ENCODE results near the gene RPL27A. TPM values are rescaled to one million over a fixed set of nuclear protein-coding genes. Genes with fewer than 3 reads are reported as not detected.

Gene RPL27A
- total RNA-seq, 4 donors from 2014 or later: 635 to 791 (median 757) TPM

DNA sequence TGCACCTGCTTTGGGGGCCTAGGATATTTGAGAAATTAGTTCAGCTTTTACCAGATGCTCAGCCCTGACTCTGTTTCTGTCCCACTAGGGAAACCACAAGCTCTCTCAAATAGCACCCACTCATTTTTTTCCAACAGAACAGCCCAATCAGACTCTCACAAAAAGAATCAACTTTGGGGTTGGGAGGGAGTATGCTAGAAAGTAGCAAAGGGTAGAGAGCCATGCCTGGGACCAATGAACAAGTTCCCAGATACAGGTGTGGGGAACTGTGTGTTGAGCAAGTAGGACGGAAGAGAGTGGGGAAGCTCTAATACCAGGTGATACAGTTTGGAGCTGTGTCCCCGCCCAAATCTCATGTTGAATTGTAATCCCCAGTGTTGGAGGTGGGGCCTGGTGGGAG, 41.3 kb upstream of the RPL27A start:
- ATAC-seq (ENCODE audit: low FRiP score) (no peak), DNase-seq (ENCODE audit: low spot score) (no peak)
- TF ChIP-seq, protein P1, sequence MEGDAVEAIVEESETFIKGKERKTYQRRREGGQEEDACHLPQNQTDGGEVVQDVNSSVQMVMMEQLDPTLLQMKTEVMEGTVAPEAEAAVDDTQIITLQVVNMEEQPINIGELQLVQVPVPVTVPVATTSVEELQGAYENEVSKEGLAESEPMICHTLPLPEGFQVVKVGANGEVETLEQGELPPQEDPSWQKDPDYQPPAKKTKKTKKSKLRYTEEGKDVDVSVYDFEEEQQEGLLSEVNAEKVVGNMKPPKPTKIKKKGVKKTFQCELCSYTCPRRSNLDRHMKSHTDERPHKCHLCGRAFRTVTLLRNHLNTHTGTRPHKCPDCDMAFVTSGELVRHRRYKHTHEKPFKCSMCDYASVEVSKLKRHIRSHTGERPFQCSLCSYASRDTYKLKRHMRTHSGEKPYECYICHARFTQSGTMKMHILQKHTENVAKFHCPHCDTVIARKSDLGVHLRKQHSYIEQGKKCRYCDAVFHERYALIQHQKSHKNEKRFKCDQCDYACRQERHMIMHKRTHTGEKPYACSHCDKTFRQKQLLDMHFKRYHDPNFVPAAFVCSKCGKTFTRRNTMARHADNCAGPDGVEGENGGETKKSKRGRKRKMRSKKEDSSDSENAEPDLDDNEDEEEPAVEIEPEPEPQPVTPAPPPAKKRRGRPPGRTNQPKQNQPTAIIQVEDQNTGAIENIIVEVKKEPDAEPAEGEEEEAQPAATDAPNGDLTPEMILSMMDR (IDR thresholded peaks at IDR 0.05): no peak

DNA sequence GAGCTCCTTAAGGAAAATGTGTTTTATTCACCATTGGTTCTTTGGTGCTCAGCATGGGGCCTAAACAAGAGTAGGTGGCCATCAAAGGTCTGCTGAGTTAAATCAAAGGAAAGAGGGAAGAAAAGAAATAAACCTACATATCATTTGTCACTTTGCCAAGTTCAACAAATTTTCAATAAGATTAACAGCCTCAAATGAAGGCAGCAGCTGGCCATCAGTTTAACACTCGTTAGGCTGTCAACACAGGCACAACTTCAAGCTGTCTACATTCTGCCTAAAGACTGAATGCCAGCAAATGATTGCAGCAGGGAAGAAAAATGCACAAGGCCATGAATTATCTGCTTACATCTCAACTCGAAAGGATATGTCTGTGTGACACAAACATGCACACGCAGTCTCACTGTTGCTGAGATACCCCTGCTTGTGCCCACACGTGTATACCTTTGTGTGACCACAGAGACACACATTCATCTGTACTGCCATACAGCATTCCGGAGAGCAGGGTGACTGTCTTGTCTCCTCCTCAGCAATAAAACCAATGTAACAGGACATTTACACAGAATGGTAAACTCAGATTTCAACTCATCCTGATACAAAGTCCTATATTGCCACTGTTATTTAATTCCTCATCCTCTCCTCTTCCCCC, 40.3 kb upstream of the RPL27A start:
- TF ChIP-seq, protein P1 (IDR thresholded peaks at IDR 0.05): no peak
- DNase-seq (ENCODE audit: low spot score) (no peak), ATAC-seq (ENCODE audit: low FRiP score) (no peak)

DNA sequence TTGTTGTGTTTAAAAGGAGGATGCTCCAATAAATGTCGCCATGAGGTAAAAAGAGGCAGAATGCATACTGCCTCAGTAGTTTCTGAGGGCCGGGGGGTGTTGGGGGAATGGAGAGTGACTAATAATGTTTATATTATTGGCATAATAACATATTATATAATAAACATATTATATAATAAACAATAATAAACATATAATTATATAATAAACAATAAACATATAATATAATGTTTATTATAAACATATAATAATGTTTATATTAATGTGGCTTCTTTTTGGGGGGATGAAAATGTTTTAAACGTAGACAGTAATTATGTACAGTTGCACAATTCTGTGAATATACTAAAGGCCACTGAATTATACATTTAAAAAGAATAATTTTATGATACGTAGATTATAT, 35.7 kb upstream of the RPL27A start:
- DNase-seq (ENCODE audit: low spot score) (no peak), ATAC-seq (ENCODE audit: low FRiP score) (no peak)
- TF ChIP-seq, protein P1 (IDR thresholded peaks at IDR 0.05): no peak

DNA sequence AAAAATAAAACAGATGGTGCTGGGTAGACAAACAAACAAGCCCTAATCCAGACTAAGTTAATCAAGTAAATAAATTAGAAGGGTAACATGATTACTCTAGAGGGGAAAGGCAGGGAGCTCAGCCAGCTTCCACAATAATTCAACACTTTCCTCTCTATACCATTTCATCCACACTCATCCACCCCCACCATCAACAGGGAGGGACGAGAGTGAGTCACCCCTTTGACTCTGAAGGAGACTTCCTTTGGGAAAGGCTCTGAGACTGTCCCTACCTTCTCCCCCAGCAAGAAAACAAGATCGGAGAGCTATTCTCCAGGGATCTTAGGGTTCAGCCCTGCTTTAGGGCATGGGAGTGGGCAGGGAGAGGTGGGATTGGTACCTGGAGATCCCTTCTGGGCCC, 33.2 kb upstream of the RPL27A start:
- TF ChIP-seq, protein P1 (IDR thresholded peaks at IDR 0.05): no peak
- ATAC-seq (ENCODE audit: low FRiP score): no peak
- no peak for DNase-seq (ENCODE audit: low spot score)

DNA sequence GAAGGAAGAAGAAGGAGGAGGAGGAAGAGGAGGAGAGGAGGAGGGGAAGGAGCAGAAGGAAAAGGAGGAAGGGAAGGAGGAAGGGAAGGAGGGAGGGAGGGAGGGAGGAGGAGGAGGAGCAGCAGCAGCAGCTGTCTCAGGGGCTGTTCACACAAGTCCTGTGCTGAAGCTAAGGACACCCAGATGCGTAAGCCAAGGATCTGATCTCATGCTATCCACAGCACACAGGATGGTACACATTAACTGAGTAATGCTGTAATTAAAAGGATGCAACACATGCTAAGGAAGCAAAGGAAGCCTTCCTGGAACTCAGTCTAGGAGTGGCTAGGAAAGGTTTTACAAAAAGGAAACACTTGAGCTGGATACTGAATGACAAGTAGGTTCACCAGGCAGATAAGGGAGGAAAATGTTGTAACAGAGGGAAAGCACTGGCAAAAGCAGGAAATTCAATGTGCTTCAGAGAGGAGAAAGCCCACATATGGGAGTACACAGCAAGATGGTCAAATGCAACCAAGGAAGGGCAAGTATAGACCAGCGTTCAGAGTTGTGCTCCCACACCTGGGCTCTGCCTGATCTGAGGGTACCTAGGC, 32.1 kb upstream of the RPL27A start:
- ATAC-seq (ENCODE audit: low FRiP score) (no peak), DNase-seq (ENCODE audit: low spot score) (no peak)
- TF ChIP-seq, protein P1 (IDR thresholded peaks at IDR 0.05): no peak

DNA sequence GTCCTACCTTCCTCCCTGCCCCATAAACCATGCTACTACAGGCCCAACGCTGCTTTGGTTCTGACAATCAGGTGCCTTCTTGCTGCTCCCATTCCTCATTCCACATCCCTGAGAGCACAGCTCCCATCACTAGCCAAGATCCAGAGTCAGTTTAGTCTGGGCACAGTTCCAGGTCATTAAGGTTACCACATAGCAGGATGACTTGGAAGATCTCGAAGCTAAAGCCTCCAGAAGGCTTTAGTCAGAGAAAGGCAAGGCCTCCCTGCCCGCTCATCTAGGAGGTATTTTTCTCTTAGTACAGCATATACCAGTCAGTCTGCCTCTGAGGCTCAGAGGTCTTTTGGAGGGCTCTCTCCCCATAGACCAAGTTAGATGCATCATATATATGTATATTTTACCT, 30.5 kb upstream of the RPL27A start:
- TF ChIP-seq, protein P1 (IDR thresholded peaks at IDR 0.05): no peak
- DNase-seq (ENCODE audit: low spot score): no peak
- ATAC-seq (ENCODE audit: low FRiP score): peak; percentile 37

DNA sequence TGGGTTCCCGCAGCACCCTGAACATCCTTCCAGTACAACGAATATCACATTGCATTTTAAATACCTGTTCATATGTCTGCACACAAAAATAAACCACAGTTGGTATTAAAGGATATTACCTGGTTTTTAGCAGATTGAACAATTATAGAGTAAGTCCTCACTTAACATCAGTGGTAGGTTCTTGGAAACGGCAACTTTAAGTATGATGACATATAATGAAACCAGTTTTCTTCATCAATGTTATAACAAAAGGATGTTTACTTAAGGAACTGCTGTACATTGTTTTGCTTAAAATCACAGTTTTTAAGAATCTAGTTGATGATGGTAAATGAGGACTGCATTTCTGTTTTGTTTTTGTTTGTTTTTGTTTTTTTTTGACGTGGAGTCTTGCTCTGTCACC, 28.1 kb upstream of the RPL27A start:
- DNase-seq (ENCODE audit: low spot score) (no peak), ATAC-seq (ENCODE audit: low FRiP score) (no peak)
- TF ChIP-seq, protein P1 (IDR thresholded peaks at IDR 0.05): no peak

Measured in omental fat pad (tissue), 4 donors.